DOHH2 (cell line): ENCODE measurements around the gene PLK2.

ENCODE experiments used
- H3F3A ChIP-seq: fragments of 200-600 bp; sonication (generic), shearing (Covaris generic); 2 replicates; pipeline ENCODE4 v1.6.0; 2016; ENCODE audit warnings: antibody characterized with exemption, mild to moderate bottlenecking; ENCODE audit not compliant: control insufficient read depth, insufficient read depth
- H3K27ac ChIP-seq: fragments of 200-600 bp; sonication (generic); 2 replicates; pipeline ENCODE4 v1.5.1; 2014; ENCODE audit warnings: low read depth, mild to moderate bottlenecking, low read length, moderate library complexity
- H3K27me3 ChIP-seq: fragments of 200-600 bp; sonication (generic); 2 replicates; pipeline ENCODE4 v1.6.1; 2014; ENCODE audit warnings: mild to moderate bottlenecking, low read length, mixed read lengths; ENCODE audit not compliant: control insufficient read depth
- H3K36me3 ChIP-seq: fragments of 200-600 bp; sonication (generic); 2 replicates; pipeline ENCODE4 v1.6.1; 2014; ENCODE audit warnings: mild to moderate bottlenecking, low read length, moderate library complexity, mixed read lengths; ENCODE audit not compliant: control insufficient read depth
- H3K4me1 ChIP-seq: fragments of 200-600 bp; sonication (generic); 2 replicates; pipeline ENCODE4 v1.6.1; 2014; ENCODE audit warnings: mild to moderate bottlenecking, low read length, mixed read lengths; ENCODE audit not compliant: control insufficient read depth
- H3K4me2 ChIP-seq: fragments of 200-600 bp; sonication (generic); 2 replicates; pipeline ENCODE4 v1.6.0; 2014; ENCODE audit warnings: mild to moderate bottlenecking, low read length, moderate library complexity
- H3K4me3 ChIP-seq: fragments of 200-600 bp; sonication (generic); 2 replicates; pipeline ENCODE4 v1.5.1; 2014; ENCODE audit warnings: mild to moderate bottlenecking, low read length, mixed read lengths
- H3K79me2 ChIP-seq: fragments of 200-600 bp; sonication (generic); 2 replicates; pipeline ENCODE4 v1.6.1; 2014; ENCODE audit warnings: mild to moderate bottlenecking, low read length, mixed read lengths; ENCODE audit not compliant: control insufficient read depth
- H3K9me2 ChIP-seq: fragments of 200-600 bp; sonication (generic); replicated peaks from 2 replicates; pipeline ENCODE4 v1.6.1; 2014; ENCODE audit warnings: mild to moderate bottlenecking, low read length, mixed read lengths; ENCODE audit not compliant: control insufficient read depth
- H3K9me3 ChIP-seq: fragments of 200-600 bp; sonication (generic); 2 replicates; pipeline ENCODE4 v1.6.1; 2014; ENCODE audit warnings: antibody characterized with exemption, low read length, mixed read lengths; ENCODE audit not compliant: control insufficient read depth, insufficient read depth
- H4K20me1 ChIP-seq: fragments of 200-600 bp; sonication (generic); 2 replicates; pipeline ENCODE4 v1.6.0; 2014; ENCODE audit warnings: low read depth, mild to moderate bottlenecking, antibody characterized with exemption, low read length, moderate library complexity; ENCODE audit not compliant: control insufficient read depth, insufficient read depth
- EZH2phosphoT487 ChIP-seq: fragments of 200-600 bp; sonication (generic); IDR thresholded peaks from 2 replicates; pipeline ENCODE4 v1.6.1; 2017; ENCODE audit warnings: borderline replicate concordance, mild to moderate bottlenecking, antibody characterized with exemption, low read length, moderate library complexity, mixed read lengths
- TF ChIP-seq, protein P1 (sequence below): fragments of 200-600 bp; sonication (generic); IDR thresholded peaks from one replicate; pipeline ENCODE4 v1.5.1; 2014; ENCODE audit warnings: antibody characterized with exemption, mild to moderate bottlenecking, low read depth, low read length; ENCODE audit not compliant: poor library complexity, severe bottlenecking

PLK2 gene

DNA sequence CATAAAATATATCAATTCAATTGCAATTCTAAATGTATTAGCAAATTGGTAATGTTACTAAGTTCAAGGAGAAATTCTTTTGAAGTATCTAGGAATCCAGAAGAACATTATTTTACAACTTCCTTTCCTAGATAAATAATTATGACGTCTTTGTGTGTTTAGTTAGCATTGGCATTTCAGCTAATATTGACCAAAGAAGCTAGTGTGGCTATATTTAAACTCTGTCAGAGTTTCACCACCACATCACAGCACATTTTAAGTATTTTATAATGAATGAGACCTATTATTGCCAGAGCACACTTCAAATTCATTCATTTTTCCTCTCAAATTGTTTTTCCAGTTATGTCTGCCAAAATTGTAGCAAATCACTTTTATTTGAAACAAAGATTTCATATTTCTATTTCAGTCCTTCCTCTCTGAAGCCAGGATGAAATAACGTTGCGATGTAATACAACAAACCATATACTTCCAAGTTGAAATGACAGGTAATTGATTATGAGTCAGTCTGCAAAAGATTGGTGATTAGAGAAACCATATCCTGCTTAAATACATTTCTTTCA, 18.9 kb downstream of the PLK2 start:
- no peaks in the 10 kb centered on the region for H3K27me3 ChIP-seq
- TF ChIP-seq, protein P1, sequence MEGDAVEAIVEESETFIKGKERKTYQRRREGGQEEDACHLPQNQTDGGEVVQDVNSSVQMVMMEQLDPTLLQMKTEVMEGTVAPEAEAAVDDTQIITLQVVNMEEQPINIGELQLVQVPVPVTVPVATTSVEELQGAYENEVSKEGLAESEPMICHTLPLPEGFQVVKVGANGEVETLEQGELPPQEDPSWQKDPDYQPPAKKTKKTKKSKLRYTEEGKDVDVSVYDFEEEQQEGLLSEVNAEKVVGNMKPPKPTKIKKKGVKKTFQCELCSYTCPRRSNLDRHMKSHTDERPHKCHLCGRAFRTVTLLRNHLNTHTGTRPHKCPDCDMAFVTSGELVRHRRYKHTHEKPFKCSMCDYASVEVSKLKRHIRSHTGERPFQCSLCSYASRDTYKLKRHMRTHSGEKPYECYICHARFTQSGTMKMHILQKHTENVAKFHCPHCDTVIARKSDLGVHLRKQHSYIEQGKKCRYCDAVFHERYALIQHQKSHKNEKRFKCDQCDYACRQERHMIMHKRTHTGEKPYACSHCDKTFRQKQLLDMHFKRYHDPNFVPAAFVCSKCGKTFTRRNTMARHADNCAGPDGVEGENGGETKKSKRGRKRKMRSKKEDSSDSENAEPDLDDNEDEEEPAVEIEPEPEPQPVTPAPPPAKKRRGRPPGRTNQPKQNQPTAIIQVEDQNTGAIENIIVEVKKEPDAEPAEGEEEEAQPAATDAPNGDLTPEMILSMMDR, result no peak
- TF ChIP-seq EZH2phosphoT487, result no peak
- no peaks in the 10 kb centered on the region for H3F3A ChIP-seq
- H3K4me2 ChIP-seq, result no peak overlapping the region
- H3K9me3 ChIP-seq, result 0 out of 2 replicates have a peak, but pooled peaks cover 2% of the 10 kb centered on the region
- H3K4me1 ChIP-seq, result no peaks in the 10 kb centered on the region
- H4K20me1 ChIP-seq, result no peaks in the 10 kb centered on the region
- no peak overlapping the region for H3K27ac ChIP-seq
- no peaks in the 10 kb centered on the region for H3K9me2 ChIP-seq
- no peaks in the 10 kb centered on the region for H3K79me2 ChIP-seq
- no peak overlapping the region for H3K4me3 ChIP-seq
- H3K36me3 ChIP-seq, result no peaks in the 10 kb centered on the region

DNA sequence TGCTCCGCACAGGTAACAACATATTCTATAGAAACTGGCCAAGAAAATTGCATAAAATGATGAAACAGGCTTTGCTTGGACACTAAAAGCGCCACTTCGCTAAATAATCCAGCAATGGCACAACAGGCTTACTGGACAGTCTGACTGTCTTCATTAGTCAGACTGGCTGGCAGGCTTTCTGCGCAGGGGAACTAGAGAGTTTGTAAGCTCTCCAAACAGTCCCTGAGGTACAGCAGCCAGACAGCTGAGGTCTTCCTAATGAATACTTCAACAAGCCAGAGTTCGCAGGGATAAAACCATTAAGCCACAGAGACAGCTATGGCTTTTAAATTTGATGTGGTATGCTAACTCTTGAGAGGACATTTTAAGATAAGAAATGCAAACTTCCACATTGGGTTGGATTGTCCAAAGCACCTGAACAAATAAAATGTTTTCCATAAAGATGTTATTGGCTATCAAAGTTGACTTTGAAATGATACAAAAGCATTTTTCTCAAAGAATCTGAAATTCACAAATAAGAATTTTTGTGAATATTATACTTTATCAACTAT, 20.7 kb downstream of the PLK2 start:
- no peaks in the 10 kb centered on the region for H3K4me1 ChIP-seq
- no peak for TF ChIP-seq EZH2phosphoT487
- TF ChIP-seq, protein P1, result no peak
- H3K79me2 ChIP-seq, result no peaks in the 10 kb centered on the region
- no peak overlapping the region for H3K4me3 ChIP-seq
- H3K36me3 ChIP-seq, result no peaks in the 10 kb centered on the region
- no peaks in the 10 kb centered on the region for H3F3A ChIP-seq
- H3K4me2 ChIP-seq, result no peak overlapping the region
- H3K9me2 ChIP-seq, result no peaks in the 10 kb centered on the region
- no peaks in the 10 kb centered on the region for H4K20me1 ChIP-seq
- no peaks in the 10 kb centered on the region for H3K9me3 ChIP-seq
- no peak overlapping the region for H3K27ac ChIP-seq
- no peaks in the 10 kb centered on the region for H3K27me3 ChIP-seq

DNA sequence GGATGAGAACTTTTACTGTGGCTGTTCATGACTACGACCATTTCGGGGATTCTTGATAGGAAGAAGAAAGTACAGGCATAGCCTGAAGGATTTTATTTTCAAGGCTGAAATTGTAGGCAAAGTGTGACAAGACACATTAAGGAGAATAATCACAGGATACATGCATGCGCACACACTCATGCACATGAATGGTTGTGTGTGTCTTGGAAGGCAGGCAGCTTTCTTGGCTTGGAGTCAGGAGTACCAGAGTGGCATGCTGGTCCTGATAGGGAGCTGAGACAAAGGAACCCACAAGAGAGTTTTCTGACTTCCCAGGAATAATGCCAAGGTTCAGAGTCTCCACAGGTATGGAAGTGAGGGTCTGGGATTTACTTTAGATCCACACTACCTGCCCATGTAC, 22.2 kb downstream of the PLK2 start:
- H3K27ac ChIP-seq, result no peak overlapping the region
- H3K36me3 ChIP-seq, result no peaks in the 10 kb centered on the region
- no peak overlapping the region for H3K4me3 ChIP-seq
- no peaks in the 10 kb centered on the region for H3K9me3 ChIP-seq
- H4K20me1 ChIP-seq, result no peaks in the 10 kb centered on the region
- no peaks in the 10 kb centered on the region for H3K4me1 ChIP-seq
- H3F3A ChIP-seq, result no peaks in the 10 kb centered on the region
- H3K9me2 ChIP-seq, result no peaks in the 10 kb centered on the region
- H3K27me3 ChIP-seq, result no peaks in the 10 kb centered on the region
- no peak overlapping the region for H3K4me2 ChIP-seq
- H3K79me2 ChIP-seq, result no peaks in the 10 kb centered on the region
- TF ChIP-seq, protein P1, result no peak
- TF ChIP-seq EZH2phosphoT487, result no peak
